B cell (primary cell): Measurements from ENCODE around the gene PTMA.

Experiments used
- EZH2 ChIP-seq: IDR thresholded peaks from 2 replicates; pipeline ENCODE4 v1.6.1; 2012; ENCODE audit warnings: borderline replicate concordance, low read depth, mild to moderate bottlenecking, moderate library complexity, low read length; ENCODE audit not compliant: insufficient read depth, poor library complexity, severe bottlenecking
- TF ChIP-seq, protein P1 (sequence below): fragments of 200-600 bp; IDR thresholded peaks from one replicate; pipeline ENCODE4 v1.8.0; 2022; ENCODE audit warnings: antibody characterized with exemption, mild to moderate bottlenecking

DNA sequence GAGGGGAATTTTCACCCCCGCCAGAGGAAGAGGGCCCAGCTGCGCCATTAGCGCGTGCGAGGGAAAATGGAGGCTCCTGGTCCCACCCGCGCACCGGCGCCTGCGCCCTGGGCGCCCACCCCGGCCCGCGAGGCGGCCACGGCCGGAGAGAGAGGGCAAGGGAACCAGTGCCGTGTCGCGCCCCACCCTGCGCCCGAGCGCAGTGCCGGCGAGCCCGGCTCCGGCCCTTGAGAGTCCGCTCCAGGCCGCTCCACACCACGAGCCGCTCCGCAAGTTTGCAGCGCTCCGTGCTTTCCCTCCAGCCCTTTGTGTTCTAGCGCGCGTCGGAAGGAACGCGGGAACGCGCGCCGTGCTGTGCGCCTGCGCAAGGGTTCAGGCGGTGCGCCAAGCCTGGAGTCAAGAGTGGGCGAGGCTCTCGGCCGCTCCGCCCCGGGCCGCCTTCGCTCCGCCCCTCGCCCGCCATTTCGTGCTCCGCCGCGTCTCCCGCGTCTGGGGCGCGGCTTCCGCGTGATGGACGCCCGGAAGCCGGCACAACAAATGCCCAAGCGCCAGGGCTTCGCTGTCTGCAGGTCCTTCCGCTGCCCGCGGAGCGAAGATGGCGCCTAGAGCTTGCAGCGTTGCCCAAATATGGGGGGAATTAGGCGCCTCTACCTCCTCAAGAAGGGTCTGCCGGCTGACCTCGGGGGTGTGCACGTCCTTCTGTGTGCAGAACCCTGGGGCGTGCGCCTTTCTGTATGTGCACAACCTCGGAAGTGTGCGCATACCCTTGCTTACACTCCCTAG lies 46.1 kb upstream of the PTMA start:
- TF ChIP-seq, protein P1, sequence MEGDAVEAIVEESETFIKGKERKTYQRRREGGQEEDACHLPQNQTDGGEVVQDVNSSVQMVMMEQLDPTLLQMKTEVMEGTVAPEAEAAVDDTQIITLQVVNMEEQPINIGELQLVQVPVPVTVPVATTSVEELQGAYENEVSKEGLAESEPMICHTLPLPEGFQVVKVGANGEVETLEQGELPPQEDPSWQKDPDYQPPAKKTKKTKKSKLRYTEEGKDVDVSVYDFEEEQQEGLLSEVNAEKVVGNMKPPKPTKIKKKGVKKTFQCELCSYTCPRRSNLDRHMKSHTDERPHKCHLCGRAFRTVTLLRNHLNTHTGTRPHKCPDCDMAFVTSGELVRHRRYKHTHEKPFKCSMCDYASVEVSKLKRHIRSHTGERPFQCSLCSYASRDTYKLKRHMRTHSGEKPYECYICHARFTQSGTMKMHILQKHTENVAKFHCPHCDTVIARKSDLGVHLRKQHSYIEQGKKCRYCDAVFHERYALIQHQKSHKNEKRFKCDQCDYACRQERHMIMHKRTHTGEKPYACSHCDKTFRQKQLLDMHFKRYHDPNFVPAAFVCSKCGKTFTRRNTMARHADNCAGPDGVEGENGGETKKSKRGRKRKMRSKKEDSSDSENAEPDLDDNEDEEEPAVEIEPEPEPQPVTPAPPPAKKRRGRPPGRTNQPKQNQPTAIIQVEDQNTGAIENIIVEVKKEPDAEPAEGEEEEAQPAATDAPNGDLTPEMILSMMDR = no peak
- no peak for TF ChIP-seq EZH2
